ENCODE measurements around the gene DHRS3. TPM values are rescaled to one million over a fixed set of nuclear protein-coding genes. Genes with fewer than 3 reads are reported as not detected.

The DHRS3 gene
- total RNA-seq, 1 experiment from 2014 or later, result 154 TPM

DNA sequence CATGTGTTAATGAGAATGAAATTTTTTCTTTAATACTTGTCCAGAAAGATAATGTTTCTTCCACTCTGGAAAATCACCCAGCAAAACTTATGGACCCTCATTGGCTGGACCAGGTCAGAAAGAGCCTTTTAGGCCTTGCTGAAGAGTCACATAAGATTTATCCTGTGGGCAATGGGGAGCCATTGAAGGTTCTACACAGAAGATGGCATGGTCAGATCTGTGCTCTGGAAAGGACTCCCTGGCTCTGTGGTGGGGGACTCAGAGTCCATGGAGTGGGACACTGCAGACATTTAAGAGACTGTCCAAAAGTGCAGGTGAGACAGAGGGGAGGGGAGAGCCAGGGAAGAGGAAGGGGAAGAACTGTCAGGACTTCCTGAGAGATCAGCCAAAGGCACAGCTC is 66.4 kb downstream of the DHRS3 start:
- no peak for TF ChIP-seq EZH2 (IDR thresholded peaks at IDR 0.05; ENCODE audit: low read depth)
- TF ChIP-seq, protein P1, sequence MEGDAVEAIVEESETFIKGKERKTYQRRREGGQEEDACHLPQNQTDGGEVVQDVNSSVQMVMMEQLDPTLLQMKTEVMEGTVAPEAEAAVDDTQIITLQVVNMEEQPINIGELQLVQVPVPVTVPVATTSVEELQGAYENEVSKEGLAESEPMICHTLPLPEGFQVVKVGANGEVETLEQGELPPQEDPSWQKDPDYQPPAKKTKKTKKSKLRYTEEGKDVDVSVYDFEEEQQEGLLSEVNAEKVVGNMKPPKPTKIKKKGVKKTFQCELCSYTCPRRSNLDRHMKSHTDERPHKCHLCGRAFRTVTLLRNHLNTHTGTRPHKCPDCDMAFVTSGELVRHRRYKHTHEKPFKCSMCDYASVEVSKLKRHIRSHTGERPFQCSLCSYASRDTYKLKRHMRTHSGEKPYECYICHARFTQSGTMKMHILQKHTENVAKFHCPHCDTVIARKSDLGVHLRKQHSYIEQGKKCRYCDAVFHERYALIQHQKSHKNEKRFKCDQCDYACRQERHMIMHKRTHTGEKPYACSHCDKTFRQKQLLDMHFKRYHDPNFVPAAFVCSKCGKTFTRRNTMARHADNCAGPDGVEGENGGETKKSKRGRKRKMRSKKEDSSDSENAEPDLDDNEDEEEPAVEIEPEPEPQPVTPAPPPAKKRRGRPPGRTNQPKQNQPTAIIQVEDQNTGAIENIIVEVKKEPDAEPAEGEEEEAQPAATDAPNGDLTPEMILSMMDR (conservative IDR thresholded peaks at IDR 0.05), result no peak
- ChIA-PET CTCF (no interaction called here), POLR2A (ENCODE audit: unreplicated experiment) (no interaction called here)
- no peak for DNase-seq
- Histone ChIP-seq H3K4me3 (no peak overlapping the region), H3K27me3 (ENCODE audit: insufficient read depth, low read depth) (no peaks in the 10 kb centered on the region), H3K9me3 (ENCODE audit: insufficient read depth, low read depth) (no peaks in the 10 kb centered on the region), H4K20me1 (ENCODE audit: insufficient read depth) (no peaks in the 10 kb centered on the region), H2AFZ (no peak overlapping the region), H3K79me2 (ENCODE audit: low read depth) (no peaks in the 10 kb centered on the region), H3K36me3 (ENCODE audit: low read depth) (no peaks in the 10 kb centered on the region), H3F3A (ENCODE audit: insufficient read depth, low read depth) (peaks cover 18% of the 10 kb centered on the region), H3K4me2 (no peak overlapping the region), H3K9me2 (ENCODE audit: insufficient read depth) (no peaks in the 10 kb centered on the region), H3K27ac (no peak overlapping the region), H3K4me1 (replicated peaks; ENCODE audit: insufficient read depth) (peaks cover 23% of the 10 kb centered on the region)
- no TSS peak for BruUV-seq (replicated peaks)
- intact Hi-C loops (cut with micrococcal nuclease; ENCODE audit: unreplicated experiment), result no loop called here

DNA sequence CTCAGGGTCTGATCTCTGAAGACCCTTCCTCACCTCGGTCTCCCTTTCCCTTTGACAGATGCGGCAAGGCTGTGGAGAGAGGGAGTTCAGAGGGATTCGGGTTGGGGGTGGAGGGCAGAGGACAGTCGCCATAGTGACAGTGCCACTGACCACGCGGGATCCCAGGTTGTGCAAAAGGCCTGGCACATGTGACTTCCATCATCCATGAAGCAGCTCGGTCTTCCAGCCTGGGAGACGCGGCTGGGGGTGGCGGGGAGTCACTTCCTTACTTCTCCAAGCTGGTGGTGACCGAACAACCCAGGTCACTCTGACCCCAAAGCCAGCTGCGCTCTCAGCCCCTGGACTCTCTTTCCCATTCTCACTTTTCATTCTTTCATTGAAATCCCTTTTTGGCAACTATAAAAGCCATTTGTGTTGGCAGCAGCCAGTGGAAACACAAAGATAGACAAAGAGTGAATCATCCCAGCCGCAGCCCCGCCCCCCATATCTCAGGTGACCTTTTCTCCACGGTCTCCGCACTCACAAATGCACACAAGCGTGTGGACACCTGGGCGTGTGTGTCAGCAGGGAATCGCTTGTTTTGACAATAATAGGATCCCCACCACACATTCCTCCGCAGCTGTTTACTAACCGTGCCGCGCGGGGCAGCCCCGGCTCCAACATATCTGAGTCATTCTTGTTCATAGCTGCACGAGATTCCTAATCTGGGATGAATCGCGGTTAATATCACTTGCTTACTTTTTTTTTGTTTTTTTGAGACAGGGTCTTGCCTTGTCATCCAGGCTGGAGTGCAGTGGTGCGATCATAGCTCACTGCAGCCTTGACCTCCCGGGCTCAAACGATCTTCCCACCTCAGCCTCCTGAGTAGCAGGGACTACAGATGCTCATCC is 68.3 kb downstream of the DHRS3 start:
- CTCF ChIA-PET, result no interaction called here
- peak; percentile 94 for DNase-seq
- Histone ChIP-seq H2AFZ (no peak overlapping the region), H3K9me2 (ENCODE audit: insufficient read depth) (no peaks in the 10 kb centered on the region), H4K20me1 (ENCODE audit: insufficient read depth) (no peaks in the 10 kb centered on the region), H3K27me3 (ENCODE audit: insufficient read depth, low read depth) (no peaks in the 10 kb centered on the region), H3K79me2 (ENCODE audit: low read depth) (no peaks in the 10 kb centered on the region), H3K4me1 (replicated peaks; ENCODE audit: insufficient read depth) (peaks cover 22% of the 10 kb centered on the region), H3F3A (ENCODE audit: insufficient read depth, low read depth) (peaks cover 18% of the 10 kb centered on the region), H3K27ac (peak overlapping the region; percentile 69), H3K9me3 (ENCODE audit: insufficient read depth, low read depth) (no peaks in the 10 kb centered on the region), H3K36me3 (ENCODE audit: low read depth) (no peaks in the 10 kb centered on the region), H3K4me2 (peak overlapping the region; percentile 68), H3K4me3 (peak overlapping the region; percentile 17; the same call in 1 of the 2 replicates)
- BruUV-seq (replicated peaks), result no TSS peak
- POLR2A ChIA-PET (ENCODE audit: unreplicated experiment), result interaction anchor here (0.7 to 0.9 kb wide), 3 partner anchors 69 to 115 kb away, joined by 4 to 10 read pairs (median 4); no protein-coding TSS in a partner anchor
- TF ChIP-seq EZH2 (IDR thresholded peaks at IDR 0.05; ENCODE audit: low read depth), result no peak
- TF ChIP-seq, protein P1 (conservative IDR thresholded peaks at IDR 0.05), result no peak
- intact Hi-C loops (cut with micrococcal nuclease; ENCODE audit: unreplicated experiment), result loop anchor here (1.0 kb wide), 4 partner anchors 25 to 71 kb away; no protein-coding TSS in a partner anchor

DNA sequence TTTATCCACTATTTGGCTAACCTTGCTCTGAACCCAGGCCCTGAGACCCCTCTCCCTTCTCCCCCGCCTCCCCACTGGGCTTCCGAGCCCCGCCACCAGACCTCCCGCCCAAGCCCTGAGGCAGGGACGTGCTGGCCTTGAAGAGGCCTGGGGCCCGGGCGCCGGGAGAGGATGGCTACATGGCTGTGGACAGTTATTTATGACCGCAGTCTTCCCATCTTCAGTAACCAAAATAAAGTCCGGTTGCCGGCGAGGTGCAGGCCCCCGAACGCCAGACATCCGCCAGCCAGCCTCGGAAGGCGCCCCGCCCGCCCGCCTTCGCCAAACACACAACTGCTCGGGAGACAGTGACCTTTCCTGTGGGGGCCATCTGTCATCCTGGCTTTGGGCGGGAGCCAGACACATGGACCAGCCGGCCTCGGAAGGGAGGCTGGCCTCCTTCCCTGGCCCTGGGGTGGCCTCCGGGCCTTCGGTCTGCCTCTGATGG is 69.0 kb downstream of the DHRS3 start:
- peaks cover 22% of the 10 kb centered on the region for H3K4me1 ChIP-seq (replicated peaks; ENCODE audit: insufficient read depth)
- no peak for DNase-seq
- no peaks in the 10 kb centered on the region for H4K20me1 ChIP-seq (ENCODE audit: insufficient read depth)
- intact Hi-C loops (cut with micrococcal nuclease; ENCODE audit: unreplicated experiment), result loop anchor here (1.0 kb wide), 2 partner anchors 70 to 71 kb away; no protein-coding TSS in a partner anchor
- H3K27me3 ChIP-seq (ENCODE audit: insufficient read depth, low read depth), result no peaks in the 10 kb centered on the region
- H3K27ac ChIP-seq, result peak overlapping the region; percentile 69
- H3K9me2 ChIP-seq (ENCODE audit: insufficient read depth), result no peaks in the 10 kb centered on the region
- H3K4me2 ChIP-seq, result peak overlapping the region; percentile 68; the same call in 1 of the 2 replicates
- ChIA-PET CTCF (no interaction called here), POLR2A (ENCODE audit: unreplicated experiment) (no interaction called here)
- H3K79me2 ChIP-seq (ENCODE audit: low read depth), result no peaks in the 10 kb centered on the region
- TF ChIP-seq EZH2 (IDR thresholded peaks at IDR 0.05; ENCODE audit: low read depth), result no peak
- TF ChIP-seq, protein P1 (conservative IDR thresholded peaks at IDR 0.05), result no peak
- no peaks in the 10 kb centered on the region for H3K36me3 ChIP-seq (ENCODE audit: low read depth)
- BruUV-seq (replicated peaks), result no TSS peak
- H3F3A ChIP-seq (ENCODE audit: insufficient read depth, low read depth), result peaks cover 18% of the 10 kb centered on the region
- no peak overlapping the region for H3K4me3 ChIP-seq
- no peaks in the 10 kb centered on the region for H3K9me3 ChIP-seq (ENCODE audit: insufficient read depth, low read depth)
- no peak overlapping the region for H2AFZ ChIP-seq

Data from PC-9 (cell line).